ENCODE data around the gene AMOTL2. TPM values are rescaled to one million over a fixed set of nuclear protein-coding genes. Genes with fewer than 3 reads are reported as not detected.

Gene AMOTL2
- polyA plus RNA-seq, 2 of the 4 experiments (the other 2 are of a cell fraction), result 41.1 to 44.1 TPM

- H3K4me2 ChIP-seq, result peak overlapping the region; percentile 93
- ChIA-PET CTCF (interaction anchor here (0.9 to 31.4 kb wide), 9 partner anchors 8 to 113 kb away, joined by 3 to 356 read pairs (median 5); partner anchors contain the start of genes AMOTL2, ANAPC13 and CEP63), POLR2A (interaction anchor here (1.1 to 4.8 kb wide), 7 partner anchors 8 to 108 kb away, joined by 3 to 49 read pairs (median 4); partner anchors contain the start of gene AMOTL2)
- no peak overlapping the region for H3K4me3 ChIP-seq
- H3K9me3 ChIP-seq, result no peaks in the 10 kb centered on the region
- WGBS (ENCODE audit: missing lambda C conversion rate), result 82% methylated on average over 11 of the region's 13 CpGs
- FAIRE-seq, result no peak
- DNase-seq (ENCODE audit: low read depth in 1 of 2, low spot score in 1 of 2), result no peak
- peaks cover 97% of the 10 kb centered on the region for H3K4me1 ChIP-seq
- TF ChIP-seq RNF2 (IDR thresholded peaks at IDR 0.05; ENCODE audit: borderline replicate concordance, low read depth) (no peak), TFCP2L1 (CRISPR knock-in tag; IDR thresholded peaks at IDR 0.05) (no peak), ZSCAN20 (CRISPR knock-in tag; IDR thresholded peaks at IDR 0.05) (no peak), HOXB13 (CRISPR knock-in tag; IDR thresholded peaks at IDR 0.05; ENCODE audit: low read depth) (no peak), RFX5 (IDR thresholded peaks at IDR 0.05) (no peak), BCL3 (IDR thresholded peaks at IDR 0.05) (no peak), SMC3 (IDR thresholded peaks at IDR 0.05) (no peak), JUN (IDR thresholded peaks at IDR 0.05) (no peak; a peak in 1 of 5 replicates), FOSL2 (IDR thresholded peaks at IDR 0.05) (no peak), FOSL2 (CRISPR knock-in tag; IDR thresholded peaks at IDR 0.05) (no peak), FOSB (CRISPR knock-in tag; IDR thresholded peaks at IDR 0.05) (no peak), TP53 (CRISPR knock-in tag; IDR thresholded peaks at IDR 0.05) (no peak), POLR2AphosphoS2 (conservative IDR thresholded peaks at IDR 0.05; ENCODE audit: low read length) (no peak)
- peak overlapping the region; percentile 99 to 100 for H3K27ac ChIP-seq
- ATAC-seq, result no peak
These were observed 7.9 kb downstream of the AMOTL2 start for GRCh38 chr3:134366221-134366927.

GRCh38 chr3:134365766-134366065 is 8.5 kb downstream of the AMOTL2 start:
- peaks cover 97% of the 10 kb centered on the region for H3K4me1 ChIP-seq
- H3K27ac ChIP-seq, result peak overlapping the region; percentile 99 to 100
- no peak for DNase-seq (ENCODE audit: low read depth in 1 of 2, low spot score in 1 of 2)
- H3K4me3 ChIP-seq, result no peak overlapping the region
- ATAC-seq, result no peak
- no peaks in the 10 kb centered on the region for H3K9me3 ChIP-seq
- POLR2A ChIA-PET, result interaction anchor here (1.1 to 4.8 kb wide), 5 partner anchors 9 to 52 kb away, joined by 4 to 49 read pairs (median 7); partner anchors contain the start of gene AMOTL2
- WGBS (ENCODE audit: missing lambda C conversion rate), result 80% methylated on average over 3 of the region's 4 CpGs
- no peak for TF ChIP-seq HDAC2 (IDR thresholded peaks at IDR 0.05)
- no peak for TF ChIP-seq RAD21 (conservative IDR thresholded peaks at IDR 0.05 in 1 of 2, IDR thresholded peaks at IDR 0.05 in 1 of 2)
- FAIRE-seq, result no peak
- H3K4me2 ChIP-seq, result peak overlapping the region; percentile 93
- CTCF ChIA-PET, result interaction anchor here (1.0 to 31.4 kb wide), 8 partner anchors 9 to 113 kb away, joined by 3 to 356 read pairs (median 10); partner anchors contain the start of genes AMOTL2, ANAPC13 and CEP63

- peak overlapping the region; percentile 99 to 100 for H3K27ac ChIP-seq
- DNase-seq (ENCODE audit: low read depth in 1 of 2, low spot score in 1 of 2) (no peak), ATAC-seq (peak; percentile 1 to 10; a peak in 5 of 6 replicates), FAIRE-seq (no peak)
- TF ChIP-seq MAZ (IDR thresholded peaks at IDR 0.05; ENCODE audit: borderline replicate concordance, low read depth, low read length), result no peak
- TF ChIP-seq RARB (CRISPR knock-in tag; IDR thresholded peaks at IDR 0.05), result no peak
- TF ChIP-seq FOSB (CRISPR knock-in tag; IDR thresholded peaks at IDR 0.05), result peak; percentile 21; the same call in 1 of the 2 replicates
- TF ChIP-seq MAX (IDR thresholded peaks at IDR 0.05), result no peak; the same call in 1 of the 2 replicates
- no peaks in the 10 kb centered on the region for H3K9me3 ChIP-seq
- peaks cover 97% of the 10 kb centered on the region for H3K4me1 ChIP-seq
- CTCF ChIA-PET, result interaction anchor here (1.0 to 31.4 kb wide), 10 partner anchors 9 to 114 kb away, joined by 3 to 356 read pairs (median 5); partner anchors contain the start of genes AMOTL2, ANAPC13 and CEP63
- 28% methylated on average over 8 of the region's 8 CpGs for WGBS (ENCODE audit: missing lambda C conversion rate)
- H3K4me3 ChIP-seq, result peak overlapping the region; percentile 21; the same call in 1 of the 3 replicates
- POLR2A ChIA-PET, result interaction anchor here (1.0 to 4.8 kb wide), 13 partner anchors 8 to 117 kb away, joined by 3 to 88 read pairs (median 7); partner anchors contain the start of gene AMOTL2
- H3K4me2 ChIP-seq, result peak overlapping the region; percentile 93
These were observed 9.1 kb downstream of the AMOTL2 start for GRCh38 chr3:134364936-134365765.
